Activated CD4-positive, alpha-beta T cell treated with anti-CD3 and anti-CD28 coated beads for 36 hours (primary cell): ENCODE measurements around the gene TMEM97. TPM values are rescaled to one million over a fixed set of nuclear protein-coding genes. Genes with fewer than 3 reads are reported as not detected.
A peak's percentile ranks its signal among the peaks of the same experiment; 100 is the strongest.
"Not testable (repeated sequence)": the region's sequence is repeated elsewhere in the genome, so short reads cannot be mapped to it uniquely, and the experiment has no call there.

Experiments
- ATAC-seq: fragments of 200-7000 bp; cut with Tn5 transposase; one replicate; pipeline ENCODE4 v1.10.0; 2021; ENCODE audit warnings: mild to moderate bottlenecking, moderate library complexity
- CTCF ChIA-PET: fragments of 350-600 bp; sonication (Branson Sonifier 250); formaldehyde crosslinking; loops from one replicate; lab custom pipeline; 2021; ENCODE audit warnings: antibody characterized with exemption; lab: Charles Lee
- POLR2A ChIA-PET: fragments of 350-600 bp; sonication (Branson Sonifier 250); formaldehyde crosslinking; loops from one replicate; lab custom pipeline; 2021; ENCODE audit warnings: antibody characterized with exemption, inconsistent platforms; lab: Charles Lee
- DNase-seq: peaks from one replicate; pipeline ENCODE4 v3.0.0-alpha.2; 2020
- H3K27ac Mint-ChIP-seq: one replicate; pipeline ENCODE4 v1.8.0; 2021; ENCODE audit warnings: mixed read lengths
- H3K27me3 Mint-ChIP-seq: one replicate; pipeline ENCODE4 v1.8.0; 2021; ENCODE audit warnings: mixed read lengths
- H3K36me3 Mint-ChIP-seq: one replicate; pipeline ENCODE4 v1.8.0; 2021; ENCODE audit warnings: low read depth, mixed read lengths
- H3K4me1 Mint-ChIP-seq: one replicate; pipeline ENCODE4 v1.8.0; 2021; ENCODE audit warnings: mixed read lengths
- H3K4me3 Mint-ChIP-seq: one replicate; pipeline ENCODE4 v1.8.0; 2021; ENCODE audit warnings: mild to moderate bottlenecking, moderate library complexity, mixed read lengths
- H3K9me3 Mint-ChIP-seq: one replicate; pipeline ENCODE4 v1.8.0; 2021; ENCODE audit warnings: low read depth, mixed read lengths
- intact Hi-C, 2 experiments: fragments of 100-400 bp; cut with DNase I in 1 of 2; cut with micrococcal nuclease in 1 of 2; formaldehyde crosslinking; loops; one replicate each; pipeline versions ENCODE4 v1.14.2 to v1.15.1; 2022 to 2024; cut with DNase I, micrococcal nuclease
- total RNA-seq, 2 experiments: library from RNA; stranded (reverse); gene quantifications; one replicate each; pipeline ENCODE4 v1.2.3, GENCODE V29; 2021

Gene TMEM97
- 10 to 100 TPM; 31.0 to 49.3 TPM for total RNA-seq

DNA sequence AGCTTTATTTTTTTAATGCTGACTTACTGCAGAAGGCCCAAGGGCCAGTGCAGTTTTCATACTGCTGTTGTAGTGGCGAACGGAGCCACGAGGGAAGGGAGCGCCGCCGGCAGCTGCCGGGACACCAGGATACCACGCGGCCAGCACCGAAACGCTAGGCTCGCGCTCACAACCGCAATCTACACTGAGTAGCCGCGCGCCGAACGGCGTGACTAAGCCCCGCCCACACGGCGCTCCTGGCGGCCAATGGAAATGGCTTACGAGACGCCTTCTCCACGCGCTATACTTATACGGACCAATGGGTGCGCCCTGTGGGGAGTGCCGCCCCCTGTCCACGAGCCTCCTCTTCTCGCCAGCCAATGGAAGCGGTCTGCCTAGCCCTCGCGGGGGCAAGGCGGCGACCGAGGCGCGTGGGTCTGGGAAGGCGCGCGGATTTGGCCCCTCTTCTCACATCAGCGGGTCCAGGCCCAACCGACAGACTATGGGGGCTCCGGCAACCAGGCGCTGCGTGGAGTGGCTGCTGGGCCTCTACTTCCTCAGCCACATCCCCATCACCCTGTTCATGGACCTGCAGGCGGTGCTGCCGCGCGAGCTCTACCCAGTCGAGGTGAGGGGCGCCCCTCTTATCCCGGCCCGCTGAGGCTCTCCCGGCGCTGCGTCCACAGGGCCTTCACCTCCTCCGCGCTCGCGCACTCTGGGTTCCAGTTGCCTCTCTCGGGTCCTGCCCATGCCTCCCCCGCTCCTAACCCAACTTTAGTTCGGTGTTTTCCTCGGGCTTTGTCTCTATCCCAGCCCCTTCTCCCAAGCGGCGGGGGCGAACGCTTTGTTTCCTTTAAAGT is at the start of gene TMEM97:
Gene TMEM97 (plus strand): TSS at position 442 of the 839 bp plus-strand sequence. CDS start 40 bp downstream, at position 482.
- POLR2A ChIA-PET: interaction anchor here (0.6 to 1.1 kb wide), 2 partner anchors 16 to 134 kb away, joined by 4 to 5 read pairs; partner anchors contain the start of genes IFT20 and TNFAIP1
- intact Hi-C loops: loop anchor here (1.0 to 2.0 kb wide), 9 partner anchors 8 to 426 kb away; partner anchors contain the start of genes IFT20 (in 2 of the 2), TNFAIP1 (in 2 of the 2), LYRM9 (in 1 of the 2) and POLDIP2 (in 1 of the 2)

GRCh38 chr17:28270055-28270454 is 48.9 kb upstream of the TMEM97 start:
- Mint-ChIP-seq H3K9me3 (peaks cover 9% of the 10 kb centered on the region), H3K4me3 (no peak overlapping the region), H3K27ac (no peak overlapping the region), H3K27me3 (peaks cover 39% of the 10 kb centered on the region), H3K4me1 (no peaks in the 10 kb centered on the region), H3K36me3 (peaks cover 2% of the 10 kb centered on the region)
- CTCF ChIA-PET: interaction anchor here (2.5 kb wide), 1 partner anchor 11 kb away, joined by 7 read pairs; no protein-coding TSS in a partner anchor
- intact Hi-C loops: no loop called here
- POLR2A ChIA-PET: no interaction called here
- ATAC-seq (no peak), DNase-seq (no peak)

More for the DNA sequence above, at the start of gene TMEM97:
- CTCF ChIA-PET: interaction anchor here (0.6 to 1.2 kb wide), 6 partner anchors 10 to 831 kb away, joined by 3 to 4 read pairs (median 3); partner anchors contain the start of genes IFT20, POLDIP2 and TNFAIP1
- H3K4me3 Mint-ChIP-seq: peak within 1 kb of the TSS; percentile 96
- DNase-seq (peak; percentile 98), ATAC-seq (peak; percentile 99)
- H3K27me3 Mint-ChIP-seq: no peaks in the 10 kb centered on the region
- peaks cover 30% of the 10 kb centered on the region for H3K4me1 Mint-ChIP-seq
- H3K27ac Mint-ChIP-seq: peak within 1 kb of the TSS; percentile 88
- peaks cover 14% of the 10 kb centered on the region for H3K36me3 Mint-ChIP-seq
- H3K9me3 Mint-ChIP-seq: no peaks in the 10 kb centered on the region

GRCh38 chr17:28270926-28271325 is 48.1 kb upstream of the TMEM97 start:
- ChIA-PET POLR2A (no interaction called here), CTCF (interaction anchor here (1.3 to 2.5 kb wide), 3 partner anchors 12 to 19 kb away, joined by 6 to 7 read pairs (median 6); no protein-coding TSS in a partner anchor)
- Mint-ChIP-seq H3K27me3 (peaks cover 42% of the 10 kb centered on the region), H3K36me3 (peaks cover 2% of the 10 kb centered on the region), H3K4me3 (no peak overlapping the region), H3K27ac (no peak overlapping the region), H3K9me3 (peaks cover 6% of the 10 kb centered on the region), H3K4me1 (no peaks in the 10 kb centered on the region)
- intact Hi-C loops: no loop called here
- ATAC-seq (no peak), DNase-seq (no peak)

- ChIA-PET CTCF (interaction anchor here (1.3 to 1.4 kb wide), 2 partner anchors 13 to 20 kb away, joined by 6 read pairs; no protein-coding TSS in a partner anchor), POLR2A (no interaction called here)
- H3K27ac Mint-ChIP-seq: no peak overlapping the region
- DNase-seq (no peak), ATAC-seq (no peak)
- H3K36me3 Mint-ChIP-seq: peaks cover 2% of the 10 kb centered on the region
- no peaks in the 10 kb centered on the region for H3K4me1 Mint-ChIP-seq
- peaks cover 47% of the 10 kb centered on the region for H3K27me3 Mint-ChIP-seq
- intact Hi-C loops: no loop called here
- H3K9me3 Mint-ChIP-seq: peaks cover 6% of the 10 kb centered on the region
- H3K4me3 Mint-ChIP-seq: no peak overlapping the region
These were observed 47.6 kb upstream of the TMEM97 start for GRCh38 chr17:28271431-28271830.

DNA sequence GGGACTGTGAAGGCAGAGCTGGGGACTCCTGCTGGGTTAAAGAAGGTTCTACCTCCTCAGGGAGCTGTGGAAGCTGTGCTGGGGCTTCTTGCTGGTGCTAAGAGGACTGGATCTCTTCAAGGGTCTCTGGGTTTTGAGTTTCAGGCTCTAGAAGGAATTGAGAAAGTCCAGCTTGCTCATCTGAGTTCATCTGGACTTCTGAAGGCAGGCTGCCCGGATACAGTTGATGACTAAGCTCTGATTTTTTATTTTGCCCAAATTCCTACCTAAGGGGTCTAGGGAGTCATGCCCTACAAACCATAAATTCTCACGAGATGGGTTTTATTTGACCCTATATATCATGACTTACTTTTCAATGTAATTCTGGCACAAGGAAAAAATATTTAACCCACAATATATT is 46.8 kb upstream of the TMEM97 start:
- DNase-seq: no peak
- peaks cover 4% of the 10 kb centered on the region for H3K9me3 Mint-ChIP-seq
- H3K4me3 Mint-ChIP-seq: no peak overlapping the region
- H3K4me1 Mint-ChIP-seq: peaks cover 2% of the 10 kb centered on the region
- no peak for ATAC-seq
- ChIA-PET CTCF (interaction anchor here (0.6 to 1.4 kb wide), 2 partner anchors 13 to 48 kb away, joined by 4 to 6 read pairs; no protein-coding TSS in a partner anchor), POLR2A (no interaction called here)
- peaks cover 48% of the 10 kb centered on the region for H3K27me3 Mint-ChIP-seq
- intact Hi-C loops: no loop called here
- H3K27ac Mint-ChIP-seq: no peak overlapping the region
- H3K36me3 Mint-ChIP-seq: peaks cover under 1% of the 10 kb centered on the region

DNA sequence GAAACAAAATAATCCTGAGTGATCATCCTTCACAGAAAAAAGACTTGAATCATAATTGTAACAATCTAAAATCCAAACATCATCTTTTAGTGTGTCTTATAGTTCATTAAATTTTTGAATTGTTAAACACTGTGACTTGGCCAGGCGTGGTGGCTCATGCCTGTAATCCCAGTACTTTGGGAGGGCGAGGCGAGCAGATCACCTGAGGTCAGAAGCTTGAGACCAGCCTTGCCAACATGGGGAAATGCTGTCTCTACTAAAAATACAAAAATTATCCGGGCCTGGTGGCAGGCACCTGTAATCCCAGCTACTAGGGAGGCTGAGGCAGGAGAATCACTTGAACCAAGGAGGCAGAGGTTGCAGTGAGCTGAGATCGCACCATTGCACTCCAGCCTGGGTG is 45.7 kb upstream of the TMEM97 start:
- CTCF ChIA-PET, intact Hi-C loops, H3K27ac Mint-ChIP-seq, H3K9me3 Mint-ChIP-seq, DNase-seq, ATAC-seq, H3K36me3 Mint-ChIP-seq, POLR2A ChIA-PET, H3K4me3 Mint-ChIP-seq: not testable (repeated sequence)
- H3K27me3 Mint-ChIP-seq: peaks cover 50% of the 10 kb centered on the region
- peaks cover 11% of the 10 kb centered on the region for H3K4me1 Mint-ChIP-seq

GRCh38 chr17:28274591-28275265 is 44.3 kb upstream of the TMEM97 start:
- peaks cover 14% of the 10 kb centered on the region for H3K4me1 Mint-ChIP-seq
- ChIA-PET CTCF (interaction anchor here (0.6 kb wide), 1 partner anchor 418 kb away, joined by 4 read pairs; no protein-coding TSS in a partner anchor), POLR2A (no interaction called here)
- ATAC-seq: no peak
- H3K27me3 Mint-ChIP-seq: peaks cover 46% of the 10 kb centered on the region
- intact Hi-C loops: no loop called here
- H3K9me3 Mint-ChIP-seq: no peaks in the 10 kb centered on the region
- H3K36me3 Mint-ChIP-seq: no peaks in the 10 kb centered on the region
- no peak overlapping the region for H3K27ac Mint-ChIP-seq
- no peak for DNase-seq
- no peak overlapping the region for H3K4me3 Mint-ChIP-seq

GRCh38 chr17:28276011-28276410 is 43.0 kb upstream of the TMEM97 start:
- no peak for DNase-seq
- Mint-ChIP-seq H3K4me1 (peaks cover 14% of the 10 kb centered on the region), H3K27ac (no peak overlapping the region), H3K36me3 (no peaks in the 10 kb centered on the region), H3K9me3 (no peaks in the 10 kb centered on the region), H3K4me3 (no peak overlapping the region), H3K27me3 (peaks cover 45% of the 10 kb centered on the region)
- ATAC-seq: no peak
- intact Hi-C loops: no loop called here
- ChIA-PET POLR2A (no interaction called here), CTCF (no interaction called here)

GRCh38 chr17:28279411-28279810 is 39.6 kb upstream of the TMEM97 start:
- ChIA-PET CTCF (interaction anchor here (0.8 kb wide), 1 partner anchor 29 kb away, joined by 3 read pairs; no protein-coding TSS in a partner anchor), POLR2A (no interaction called here)
- peaks cover 26% of the 10 kb centered on the region for H3K27me3 Mint-ChIP-seq
- no peaks in the 10 kb centered on the region for H3K36me3 Mint-ChIP-seq
- DNase-seq (no peak), ATAC-seq (no peak)
- H3K27ac Mint-ChIP-seq: no peak overlapping the region
- H3K4me3 Mint-ChIP-seq: no peak overlapping the region
- no peaks in the 10 kb centered on the region for H3K9me3 Mint-ChIP-seq
- H3K4me1 Mint-ChIP-seq: peaks cover 14% of the 10 kb centered on the region
- intact Hi-C loops: loop anchor here in 1 of 2 experiments (2.0 kb wide), 1 partner anchor 39 kb away; the partner anchor contains the start of gene TMEM97

GRCh38 chr17:28280826-28281225 is 38.2 kb upstream of the TMEM97 start:
- intact Hi-C loops: no loop called here
- ATAC-seq: no peak
- H3K27ac Mint-ChIP-seq: no peak overlapping the region
- H3K4me3 Mint-ChIP-seq: no peak overlapping the region
- no peaks in the 10 kb centered on the region for H3K36me3 Mint-ChIP-seq
- H3K27me3 Mint-ChIP-seq: peaks cover 20% of the 10 kb centered on the region
- H3K4me1 Mint-ChIP-seq: peaks cover 14% of the 10 kb centered on the region
- CTCF ChIA-PET: interaction anchor here (0.6 to 1.4 kb wide), 4 partner anchors 9 to 30 kb away, joined by 3 to 4 read pairs (median 4); no protein-coding TSS in a partner anchor
- POLR2A ChIA-PET: no interaction called here
- H3K9me3 Mint-ChIP-seq: no peaks in the 10 kb centered on the region
- no peak for DNase-seq

- ChIA-PET CTCF (no interaction called here), POLR2A (no interaction called here)
- Mint-ChIP-seq H3K27me3 (peaks cover 12% of the 10 kb centered on the region), H3K36me3 (no peaks in the 10 kb centered on the region), H3K9me3 (no peaks in the 10 kb centered on the region), H3K4me3 (no peak overlapping the region), H3K27ac (no peak overlapping the region), H3K4me1 (peaks cover 10% of the 10 kb centered on the region)
- intact Hi-C loops: no loop called here
- ATAC-seq: no peak
- no peak for DNase-seq
These were observed 36.4 kb upstream of the TMEM97 start for GRCh38 chr17:28282596-28282995.
